IMR-90 (cell line): Measurements from ENCODE around the gene TCEAL4. TPM values are rescaled to one million over a fixed set of nuclear protein-coding genes. Genes with fewer than 3 reads are reported as not detected.

Source experiments
- ATAC-seq: fragments of 200-7000 bp; cut with Tn5 transposase; 2 replicates; pipeline ENCODE4 v1.9.1; 2020; ENCODE audit warnings: low read depth, mild to moderate bottlenecking, moderate library complexity
- BruUV-seq: library from RNA; stranded (reverse); fragments of 400-500 nt; replicated peaks from 2 replicates; lab custom pipeline; 2021; lab: Mats Ljungman, UMichigan
- CTCF ChIA-PET: fragments of 300-600 bp; formaldehyde crosslinking; extraction: SDS; loops from one replicate; lab custom pipeline; 2021; ENCODE audit warnings: antibody characterized with exemption; lab: Yijun Ruan, JAX
- POLR2A ChIA-PET: fragments of 300-600 bp; sonication (Branson Sonifier 250); formaldehyde crosslinking; loops from one replicate; lab custom pipeline; 2022; ENCODE audit warnings: antibody characterized with exemption; ENCODE audit not compliant: unreplicated experiment; lab: Charles Lee
- DNase-seq: peaks from one replicate; pipeline ENCODE4 v3.0.0; 2013
- H2AFZ ChIP-seq: replicated peaks from 2 replicates; pipeline ENCODE3; 2013; ENCODE audit warnings: low read length, mild to moderate bottlenecking; ENCODE audit not compliant: poor library complexity
- H2AK5ac ChIP-seq: 2 replicates; pipeline ENCODE4 v1.6.1; 2013; ENCODE audit warnings: low read depth, low read length, inconsistent platforms
- H2AK9ac ChIP-seq: replicated peaks from 2 replicates; pipeline ENCODE3; 2013; ENCODE audit warnings: mild to moderate bottlenecking, low read depth, low read length, moderate library complexity; ENCODE audit not compliant: poor library complexity
- H2BK120ac ChIP-seq: 2 replicates; pipeline ENCODE4 v1.6.1; 2013; ENCODE audit warnings: low read depth, low read length, inconsistent platforms
- H2BK15ac ChIP-seq: 3 replicates; pipeline ENCODE4 v1.6.1; 2013; ENCODE audit warnings: low read depth, low read length, inconsistent platforms
- H2BK20ac ChIP-seq: 2 replicates; pipeline ENCODE4 v1.6.1; 2013; ENCODE audit warnings: low read depth, mild to moderate bottlenecking, inconsistent platforms, low read length, moderate library complexity
- H2BK5ac ChIP-seq: 2 replicates; pipeline ENCODE4 v1.6.1; 2013; ENCODE audit warnings: mild to moderate bottlenecking, low read depth, low read length, inconsistent platforms; ENCODE audit not compliant: poor library complexity, severe bottlenecking
- H3K14ac ChIP-seq: replicated peaks from 2 replicates; pipeline ENCODE4 v1.6.1; 2013; ENCODE audit warnings: low read depth, low read length, inconsistent platforms
- H3K18ac ChIP-seq: 2 replicates; pipeline ENCODE4 v1.6.1; 2013; ENCODE audit warnings: low read depth, low read length, control low read depth
- H3K23ac ChIP-seq: 2 replicates; pipeline ENCODE4 v1.6.1; 2013; ENCODE audit warnings: low read depth, low read length, inconsistent platforms
- H3K27ac ChIP-seq: 2 replicates; pipeline ENCODE4 v1.5.1; 2013; ENCODE audit warnings: mild to moderate bottlenecking, control low read depth, low read length; ENCODE audit not compliant: insufficient read depth
- H3K27me3 ChIP-seq: 2 replicates; pipeline ENCODE4 v1.6.1; 2013; ENCODE audit warnings: low read length; ENCODE audit not compliant: control insufficient read depth, insufficient read depth
- H3K36me3 ChIP-seq: 2 replicates; pipeline ENCODE4 v1.6.1; 2013; ENCODE audit warnings: low read length, mixed read lengths; ENCODE audit not compliant: control insufficient read depth, insufficient read depth
- H3K4ac ChIP-seq: 2 replicates; pipeline ENCODE4 v1.6.1; 2013; ENCODE audit warnings: low read depth, low read length, inconsistent platforms
- H3K4me1 ChIP-seq: 2 replicates; pipeline ENCODE4 v1.6.1; 2013; ENCODE audit warnings: low read length, mixed read lengths; ENCODE audit not compliant: control insufficient read depth, insufficient read depth
- H3K4me2 ChIP-seq: 2 replicates; pipeline ENCODE4 v1.6.1; 2013; ENCODE audit warnings: low read depth, mild to moderate bottlenecking, control low read depth, low read length, moderate library complexity
- H3K4me3 ChIP-seq: 2 replicates; pipeline ENCODE4 v1.5.1; 2013; ENCODE audit warnings: low read depth, mild to moderate bottlenecking, control low read depth, low read length, moderate library complexity; ENCODE audit not compliant: insufficient read depth
- H3K56ac ChIP-seq: 2 replicates; pipeline ENCODE4 v1.6.1; 2013; ENCODE audit warnings: low read length, inconsistent platforms; ENCODE audit not compliant: insufficient read depth; ENCODE audit errors: extremely low read depth
- H3K79me1 ChIP-seq, 2 experiments: 2 replicates each; pipeline ENCODE4 v1.6.1; 2013; ENCODE audit warnings: low read length in 2 of 2, inconsistent platforms in 1 of 2, low read depth in 1 of 2
- H3K9ac ChIP-seq: 2 replicates; pipeline ENCODE4 v1.6.1; 2013; ENCODE audit warnings: low read depth, low read length, control low read depth
- H3K9me1 ChIP-seq: 2 replicates; pipeline ENCODE4 v1.6.1; 2013; ENCODE audit warnings: low read length, inconsistent platforms; ENCODE audit not compliant: insufficient read depth
- H3K9me3 ChIP-seq: 2 replicates; pipeline ENCODE4 v1.6.1; 2013; ENCODE audit warnings: low read length; ENCODE audit not compliant: control insufficient read depth, insufficient read depth
- H4K20me1 ChIP-seq: 2 replicates; pipeline ENCODE4 v1.6.1; 2013; ENCODE audit warnings: low read length, inconsistent platforms; ENCODE audit not compliant: insufficient read depth
- H4K5ac ChIP-seq: 2 replicates; pipeline ENCODE4 v1.6.1; 2013; ENCODE audit warnings: mild to moderate bottlenecking, low read depth, low read length, control low read depth
- H4K8ac ChIP-seq, 2 experiments: 2 replicates each; pipeline ENCODE4 v1.6.1; 2013; ENCODE audit warnings: low read depth in 2 of 2, low read length in 2 of 2, control low read depth in 1 of 2, inconsistent platforms in 1 of 2
- H4K91ac ChIP-seq: 2 replicates; pipeline ENCODE4 v1.6.1; 2013; ENCODE audit warnings: low read depth, low read length, inconsistent platforms; ENCODE audit not compliant: insufficient read depth
- BHLHE40 ChIP-seq: fragments of 150-350 bp; IDR thresholded peaks from 2 replicates; pipeline ENCODE4 v1.6.1; 2016; ENCODE audit warnings: mild to moderate bottlenecking, low read depth, low read length
- CEBPB ChIP-seq: IDR thresholded peaks from 2 replicates; pipeline ENCODE4 v1.6.1; 2012; ENCODE audit warnings: low read depth, low read length, improper control_type of control experiment
- CHD1 ChIP-seq: IDR thresholded peaks from 2 replicates; pipeline ENCODE4 v1.6.1; 2012; ENCODE audit warnings: low read depth, low read length, improper control_type of control experiment
- FOS ChIP-seq: fragments of 150-350 bp; IDR thresholded peaks from 2 replicates; pipeline ENCODE4 v1.6.1; 2016; ENCODE audit warnings: low read depth, low read length
- MAFK ChIP-seq: IDR thresholded peaks from 2 replicates; pipeline ENCODE4 v1.6.1; 2012; ENCODE audit warnings: low read depth, low read length, improper control_type of control experiment
- MAZ ChIP-seq: IDR thresholded peaks from 2 replicates; pipeline ENCODE4 v1.6.1; 2012; ENCODE audit warnings: low read depth, mild to moderate bottlenecking, low read length, improper control_type of control experiment, moderate library complexity, borderline replicate concordance
- MXI1 ChIP-seq: IDR thresholded peaks from 2 replicates; pipeline ENCODE4 v1.6.1; 2012; ENCODE audit warnings: low read depth, mild to moderate bottlenecking, low read length, moderate library complexity, borderline replicate concordance
- NFE2L2 ChIP-seq: fragments of 150-350 bp; IDR thresholded peaks from 2 replicates; pipeline ENCODE4 v1.6.1; 2016; ENCODE audit warnings: low read depth, mild to moderate bottlenecking, low read length
- POLR2A ChIP-seq: IDR thresholded peaks from 2 replicates; pipeline ENCODE4 v1.6.1; 2012; ENCODE audit warnings: mild to moderate bottlenecking, low read depth, low read length
- RAD21 ChIP-seq: IDR thresholded peaks from 2 replicates; pipeline ENCODE4 v1.6.1; 2012; ENCODE audit warnings: low read length, improper control_type of control experiment
- RCOR1 ChIP-seq: IDR thresholded peaks from 2 replicates; pipeline ENCODE4 v1.6.1; 2012; ENCODE audit warnings: mild to moderate bottlenecking, low read length, improper control_type of control experiment; ENCODE audit not compliant: insufficient replicate concordance
- RFX5 ChIP-seq: IDR thresholded peaks from 2 replicates; pipeline ENCODE4 v1.8.0; 2012; ENCODE audit warnings: low read depth, mild to moderate bottlenecking, low read length, moderate library complexity
- SMC3 ChIP-seq: fragments of 150-350 bp; IDR thresholded peaks from 2 replicates; pipeline ENCODE4 v1.6.1; 2016; ENCODE audit warnings: low read depth, mild to moderate bottlenecking, antibody characterized with exemption, low read length, moderate library complexity
- WGBS, 2 experiments: methylation state at CpG; one replicate each; pipeline versions ENCODE4 v1.1.5 to v1.1.7; 2013; ENCODE audit warnings: missing lambda C conversion rate in 2 of 2; ENCODE audit not compliant: insufficient read length in 1 of 2; ENCODE audit errors: extremely low coverage in 2 of 2; 5-methylcytosine and 5-hydroxymethylcytosine counted together
- dilution Hi-C: fragments of 300-500 bp; cut with HindIII; formaldehyde crosslinking; loops from one replicate; pipeline ENCODE4 v1.14.3; 2018; ENCODE audit warnings: low sequenced_read_pairs; ENCODE audit not compliant: unreplicated experiment
- in situ Hi-C: fragments of 300-500 bp; cut with MboI; formaldehyde crosslinking; loops from 3 replicates; pipeline ENCODE4 v1.14.3; 2019; ENCODE audit warnings: low sequenced_read_pairs, inconsistent platforms, mixed read lengths
- intact Hi-C: fragments of 100-400 bp; cut with micrococcal nuclease; formaldehyde crosslinking; loops from 2 replicates; pipeline ENCODE4 v1.10.0; 2022
- polyA plus RNA-seq, 3 experiments: library from polyadenylated mRNA; depleted of rRNA; stranded (reverse); fragments of >200 nt; gene quantifications; 2 replicates each; pipeline ENCODE4 v1.2.3, GENCODE V29; 2012; ENCODE audit warnings: low replicate concordance in 1 of 3
- total RNA-seq: library from RNA; depleted of rRNA; stranded (reverse); fragments of >200 nt; gene quantifications from 2 replicates; pipeline ENCODE4 v1.2.3, GENCODE V29; 2012
- TF ChIP-seq, protein P1 (sequence below): fragments of 150-350 bp; IDR thresholded peaks from 2 replicates; pipeline ENCODE4 v1.6.1; 2016; ENCODE audit warnings: low read depth, mild to moderate bottlenecking, low read length, moderate library complexity, borderline replicate concordance
- TF ChIP-seq, protein P2 (sequence below): fragments of 150-350 bp; IDR thresholded peaks from 2 replicates; pipeline ENCODE4 v1.6.1; 2017; ENCODE audit warnings: mild to moderate bottlenecking, antibody characterized with exemption, low read length, low read depth
- TF ChIP-seq, protein P3 (sequence below): conservative IDR thresholded peaks from 2 replicates; pipeline ENCODE4 v1.5.1; 2012; ENCODE audit warnings: mild to moderate bottlenecking, low read depth, low read length, improper control_type of control experiment

The TCEAL4 gene
- total and polyA plus RNA-seq, 2 of the 4 experiments (the other 2 are of a cell fraction) = 11.1 to 31.9 TPM

DNA sequence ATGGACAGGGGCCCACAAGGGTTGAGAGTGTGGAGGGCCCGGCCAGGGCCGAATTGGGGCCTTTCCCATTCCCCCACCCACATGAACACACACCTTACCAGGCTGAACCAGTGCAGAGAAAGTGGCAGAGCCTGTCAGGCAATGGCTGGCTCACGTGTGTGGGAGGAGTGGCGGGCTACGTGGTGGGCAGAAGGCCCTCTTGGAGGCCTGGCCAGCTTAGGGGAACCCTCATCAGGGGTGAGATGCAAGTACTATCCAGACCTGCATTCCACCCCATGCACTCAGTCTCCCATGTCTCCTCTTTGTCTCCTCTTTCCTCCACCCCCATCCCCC is 965 bp downstream of the TCEAL4 start:
- H3K27ac ChIP-seq = peak overlapping the region; percentile 96
- peak overlapping the region; percentile 60 for H4K5ac ChIP-seq
- no peak overlapping the region for H2BK5ac ChIP-seq
- in situ Hi-C loops = no loop called here
- H3K4me3 ChIP-seq = peak overlapping the region; percentile 100
- H3K18ac ChIP-seq = no peak overlapping the region; the same call in 1 of the 2 replicates
- H4K91ac ChIP-seq = no peak overlapping the region
- 0 out of 2 replicates have a peak overlapping the region, but pooled peaks have one; percentile 94 for H3K14ac ChIP-seq
- no peak for TF ChIP-seq MAZ
- TF ChIP-seq MXI1 = no peak
- no peak for TF ChIP-seq CEBPB
- no peak for TF ChIP-seq SMC3
- TF ChIP-seq BHLHE40 = no peak
- no peak for TF ChIP-seq FOS
- no peak for TF ChIP-seq MAFK
- no peak for TF ChIP-seq RFX5
- TF ChIP-seq, protein P1, sequence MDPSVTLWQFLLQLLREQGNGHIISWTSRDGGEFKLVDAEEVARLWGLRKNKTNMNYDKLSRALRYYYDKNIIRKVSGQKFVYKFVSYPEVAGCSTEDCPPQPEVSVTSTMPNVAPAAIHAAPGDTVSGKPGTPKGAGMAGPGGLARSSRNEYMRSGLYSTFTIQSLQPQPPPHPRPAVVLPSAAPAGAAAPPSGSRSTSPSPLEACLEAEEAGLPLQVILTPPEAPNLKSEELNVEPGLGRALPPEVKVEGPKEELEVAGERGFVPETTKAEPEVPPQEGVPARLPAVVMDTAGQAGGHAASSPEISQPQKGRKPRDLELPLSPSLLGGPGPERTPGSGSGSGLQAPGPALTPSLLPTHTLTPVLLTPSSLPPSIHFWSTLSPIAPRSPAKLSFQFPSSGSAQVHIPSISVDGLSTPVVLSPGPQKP = no peak
- TF ChIP-seq RAD21 = no peak
- TF ChIP-seq CHD1 = no peak
- TF ChIP-seq, protein P2, sequence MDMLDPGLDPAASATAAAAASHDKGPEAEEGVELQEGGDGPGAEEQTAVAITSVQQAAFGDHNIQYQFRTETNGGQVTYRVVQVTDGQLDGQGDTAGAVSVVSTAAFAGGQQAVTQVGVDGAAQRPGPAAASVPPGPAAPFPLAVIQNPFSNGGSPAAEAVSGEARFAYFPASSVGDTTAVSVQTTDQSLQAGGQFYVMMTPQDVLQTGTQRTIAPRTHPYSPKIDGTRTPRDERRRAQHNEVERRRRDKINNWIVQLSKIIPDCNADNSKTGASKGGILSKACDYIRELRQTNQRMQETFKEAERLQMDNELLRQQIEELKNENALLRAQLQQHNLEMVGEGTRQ = no peak
- no peak for TF ChIP-seq POLR2A
- TF ChIP-seq NFE2L2 = no peak
- no peak for TF ChIP-seq RCOR1
- TF ChIP-seq, protein P3, sequence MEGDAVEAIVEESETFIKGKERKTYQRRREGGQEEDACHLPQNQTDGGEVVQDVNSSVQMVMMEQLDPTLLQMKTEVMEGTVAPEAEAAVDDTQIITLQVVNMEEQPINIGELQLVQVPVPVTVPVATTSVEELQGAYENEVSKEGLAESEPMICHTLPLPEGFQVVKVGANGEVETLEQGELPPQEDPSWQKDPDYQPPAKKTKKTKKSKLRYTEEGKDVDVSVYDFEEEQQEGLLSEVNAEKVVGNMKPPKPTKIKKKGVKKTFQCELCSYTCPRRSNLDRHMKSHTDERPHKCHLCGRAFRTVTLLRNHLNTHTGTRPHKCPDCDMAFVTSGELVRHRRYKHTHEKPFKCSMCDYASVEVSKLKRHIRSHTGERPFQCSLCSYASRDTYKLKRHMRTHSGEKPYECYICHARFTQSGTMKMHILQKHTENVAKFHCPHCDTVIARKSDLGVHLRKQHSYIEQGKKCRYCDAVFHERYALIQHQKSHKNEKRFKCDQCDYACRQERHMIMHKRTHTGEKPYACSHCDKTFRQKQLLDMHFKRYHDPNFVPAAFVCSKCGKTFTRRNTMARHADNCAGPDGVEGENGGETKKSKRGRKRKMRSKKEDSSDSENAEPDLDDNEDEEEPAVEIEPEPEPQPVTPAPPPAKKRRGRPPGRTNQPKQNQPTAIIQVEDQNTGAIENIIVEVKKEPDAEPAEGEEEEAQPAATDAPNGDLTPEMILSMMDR = no peak
- no peak for DNase-seq
- H4K8ac ChIP-seq = peak overlapping the region; percentile 93 to 96; a peak in 2 of 4 replicates
- H3K4me2 ChIP-seq = peak overlapping the region; percentile 93
- ATAC-seq = peak; percentile 42
- WGBS, 2 experiments = no CpG with 5 or more reads among the region's 5 CpGs
- ChIA-PET CTCF (no interaction called here), POLR2A (no interaction called here)
- no peak overlapping the region for H2AK5ac ChIP-seq
- no peaks in the 10 kb centered on the region for H4K20me1 ChIP-seq
- no peaks in the 10 kb centered on the region; the same call in 1 of the 2 replicates for H3K4me1 ChIP-seq
- H3K79me1 ChIP-seq = peaks cover 6 to 24% of the 10 kb centered on the region in 2 experiments; a peak in 2 of 4 replicates
- H3K9me1 ChIP-seq = no peaks in the 10 kb centered on the region; the same call in 1 of the 2 replicates
- H2AFZ ChIP-seq = peak overlapping the region; percentile 94
- no peaks in the 10 kb centered on the region for H3K9me3 ChIP-seq
- peak overlapping the region; percentile 67 for H3K4ac ChIP-seq
- dilution Hi-C loops = no loop called here
- intact Hi-C loops = loop anchor here (5.0 kb wide), 1 partner anchor 101 kb away; the partner anchor contains the start of gene MORF4L2
- no peak overlapping the region for H3K23ac ChIP-seq
- H3K9ac ChIP-seq = peak overlapping the region; percentile 98
- BruUV-seq = no TSS peak
- H3K56ac ChIP-seq = peak overlapping the region; percentile 38; the same call in 1 of the 2 replicates
- H3K36me3 ChIP-seq = peaks cover 4% of the 10 kb centered on the region; the same call in 1 of the 2 replicates
- no peaks in the 10 kb centered on the region for H3K27me3 ChIP-seq
- no peak overlapping the region for H2BK120ac ChIP-seq
- H2BK20ac ChIP-seq = no peak overlapping the region
- peak overlapping the region; percentile 95 for H2AK9ac ChIP-seq
- H2BK15ac ChIP-seq = no peak overlapping the region
